Brain microvascular endothelial cell (primary cell): Measurements from ENCODE around the gene GC.

Experiments
- DNase-seq: peaks from one replicate; pipeline ENCODE4 v3.0.0-alpha.2; 2020
- H3K27ac ChIP-seq: fragments of 250-450 bp; sonication (Bioruptor Pico); 2 replicates; pipeline ENCODE4 v1.5.1; 2020; ENCODE audit warnings: mild to moderate bottlenecking, moderate library complexity
- H3K27me3 ChIP-seq: fragments of 250-450 bp; sonication (Bioruptor Pico); replicated peaks from 2 replicates; pipeline ENCODE4 v1.5.1; 2020; ENCODE audit warnings: mild to moderate bottlenecking
- H3K36me3 ChIP-seq: fragments of 250-450 bp; sonication (Bioruptor Pico); replicated peaks from 2 replicates; pipeline ENCODE4 v1.5.1; 2020; ENCODE audit warnings: mild to moderate bottlenecking
- H3K4me3 ChIP-seq: 2 replicates; pipeline ENCODE4 v1.5.1; 2011; ENCODE audit warnings: low read depth, mild to moderate bottlenecking, control low read depth, low read length, moderate library complexity
- in situ Hi-C: cut with HindIII; loops from 2 replicates; pipeline ENCODE4 v1.10.0; 2017; ENCODE audit warnings: low sequenced_read_pairs, low pct_ligation_motif_present
- TF ChIP-seq, protein P1 (sequence below): IDR thresholded peaks from 2 replicates; pipeline ENCODE4 v1.5.1; 2011; ENCODE audit warnings: low read depth, mild to moderate bottlenecking, moderate library complexity, low read length, control low read depth, inconsistent platforms; ENCODE audit errors: missing control alignments

Gene GC

DNA sequence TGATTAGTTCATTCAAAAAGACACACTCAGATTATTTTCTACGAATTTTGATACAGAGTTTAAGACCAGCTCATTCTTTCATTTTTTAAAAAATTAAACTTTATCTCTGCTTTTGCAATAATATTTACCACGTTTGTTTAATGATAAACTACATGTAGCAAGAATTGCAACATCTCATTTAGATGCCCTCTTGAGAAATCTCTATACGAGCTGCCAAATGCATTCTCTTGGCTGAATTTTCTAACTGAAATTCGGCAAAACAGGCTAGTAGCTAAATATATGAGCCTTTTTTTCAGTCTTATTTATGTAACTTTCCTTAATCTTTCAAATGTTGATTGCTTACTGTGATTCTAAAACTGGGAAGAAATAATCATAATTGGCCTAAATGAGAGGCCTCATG lies 2.1 kb upstream of the GC start:
- DNase-seq, result no peak
- no peak overlapping the region for H3K4me3 ChIP-seq
- no peak overlapping the region for H3K27ac ChIP-seq
- H3K27me3 ChIP-seq, result no peaks in the 10 kb centered on the region
- TF ChIP-seq, protein P1, sequence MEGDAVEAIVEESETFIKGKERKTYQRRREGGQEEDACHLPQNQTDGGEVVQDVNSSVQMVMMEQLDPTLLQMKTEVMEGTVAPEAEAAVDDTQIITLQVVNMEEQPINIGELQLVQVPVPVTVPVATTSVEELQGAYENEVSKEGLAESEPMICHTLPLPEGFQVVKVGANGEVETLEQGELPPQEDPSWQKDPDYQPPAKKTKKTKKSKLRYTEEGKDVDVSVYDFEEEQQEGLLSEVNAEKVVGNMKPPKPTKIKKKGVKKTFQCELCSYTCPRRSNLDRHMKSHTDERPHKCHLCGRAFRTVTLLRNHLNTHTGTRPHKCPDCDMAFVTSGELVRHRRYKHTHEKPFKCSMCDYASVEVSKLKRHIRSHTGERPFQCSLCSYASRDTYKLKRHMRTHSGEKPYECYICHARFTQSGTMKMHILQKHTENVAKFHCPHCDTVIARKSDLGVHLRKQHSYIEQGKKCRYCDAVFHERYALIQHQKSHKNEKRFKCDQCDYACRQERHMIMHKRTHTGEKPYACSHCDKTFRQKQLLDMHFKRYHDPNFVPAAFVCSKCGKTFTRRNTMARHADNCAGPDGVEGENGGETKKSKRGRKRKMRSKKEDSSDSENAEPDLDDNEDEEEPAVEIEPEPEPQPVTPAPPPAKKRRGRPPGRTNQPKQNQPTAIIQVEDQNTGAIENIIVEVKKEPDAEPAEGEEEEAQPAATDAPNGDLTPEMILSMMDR, result no peak
- in situ Hi-C loops, result no loop called here
- no peaks in the 10 kb centered on the region for H3K36me3 ChIP-seq

DNA sequence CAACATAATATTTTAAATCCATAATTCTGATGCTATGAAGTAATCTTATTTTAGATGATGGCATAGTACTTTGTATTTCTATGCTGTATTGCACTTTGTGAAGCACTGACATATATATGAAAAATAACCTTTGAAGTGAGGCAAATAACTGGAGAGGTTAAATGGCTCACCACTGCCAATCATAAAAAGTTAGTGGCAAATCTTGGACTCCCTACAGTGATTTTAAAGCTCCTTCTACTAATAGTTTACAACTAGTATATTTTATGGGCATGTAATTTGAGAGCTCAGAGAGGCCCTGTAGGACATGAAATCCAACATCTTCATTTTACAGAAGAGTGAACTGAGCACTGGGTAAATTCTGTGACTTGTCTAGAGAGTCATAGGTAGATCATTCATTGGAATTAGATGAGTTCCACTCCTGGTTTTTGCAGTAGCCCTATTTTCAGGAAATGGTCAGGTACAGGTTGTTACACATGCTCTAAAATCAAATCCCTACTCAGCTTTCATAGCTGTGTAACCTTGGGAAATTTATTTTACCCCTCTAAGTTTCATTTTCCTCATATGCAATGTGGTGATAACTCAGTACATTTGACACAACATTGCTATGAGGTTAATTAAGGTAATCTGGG lies 804 bp upstream of the GC start:
- in situ Hi-C loops, result no loop called here
- Histone ChIP-seq H3K27ac (no peak overlapping the region), H3K4me3 (no peak overlapping the region), H3K27me3 (no peaks in the 10 kb centered on the region), H3K36me3 (no peaks in the 10 kb centered on the region)
- TF ChIP-seq, protein P1, result no peak
- DNase-seq, result no peak

DNA sequence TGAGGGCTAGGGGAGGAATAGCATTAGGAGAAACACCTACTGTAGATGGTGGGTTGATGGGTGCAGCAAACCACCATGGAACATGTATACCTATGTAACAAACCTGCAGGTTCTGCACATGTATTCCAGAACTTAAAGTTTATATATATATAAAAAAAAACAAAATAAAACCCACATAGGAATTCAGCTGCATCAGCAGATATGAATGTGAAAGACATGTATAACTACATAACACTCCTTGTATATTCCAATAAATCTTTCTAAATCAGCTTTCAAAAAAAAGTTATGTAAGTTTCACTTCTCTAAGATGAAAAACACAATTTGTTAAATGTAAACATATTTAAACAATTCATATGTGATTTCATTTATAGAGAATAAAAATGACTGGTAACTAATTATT lies 6.0 kb downstream of the GC start:
- Histone ChIP-seq H3K4me3 (no peak overlapping the region), H3K27me3 (no peaks in the 10 kb centered on the region), H3K27ac (no peak overlapping the region), H3K36me3 (no peaks in the 10 kb centered on the region)
- in situ Hi-C loops, result no loop called here
- DNase-seq, result no peak
- TF ChIP-seq, protein P1, result no peak

DNA sequence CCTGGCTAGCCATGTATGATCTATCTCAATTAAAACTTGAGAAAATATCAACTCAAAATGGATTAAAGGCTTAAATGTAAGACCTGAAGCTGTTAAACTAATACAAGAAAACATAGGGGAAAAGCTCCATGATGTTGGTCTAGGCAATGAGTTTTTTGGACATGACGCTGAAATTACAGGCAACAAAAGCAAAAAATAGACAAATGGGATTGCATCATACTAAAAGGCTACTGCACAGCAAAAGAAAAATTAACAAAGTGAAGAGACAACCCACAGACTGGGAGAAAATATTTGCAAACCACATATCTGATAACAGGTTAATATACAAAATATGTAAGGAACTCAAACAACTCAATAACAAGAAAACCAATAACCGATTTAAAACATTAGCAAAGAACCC lies 8.4 kb downstream of the GC start:
- Histone ChIP-seq H3K27ac (no peak overlapping the region), H3K36me3 (no peaks in the 10 kb centered on the region), H3K4me3 (no peak overlapping the region), H3K27me3 (no peaks in the 10 kb centered on the region)
- in situ Hi-C loops, result no loop called here
- DNase-seq, result no peak
- TF ChIP-seq, protein P1, result no peak

DNA sequence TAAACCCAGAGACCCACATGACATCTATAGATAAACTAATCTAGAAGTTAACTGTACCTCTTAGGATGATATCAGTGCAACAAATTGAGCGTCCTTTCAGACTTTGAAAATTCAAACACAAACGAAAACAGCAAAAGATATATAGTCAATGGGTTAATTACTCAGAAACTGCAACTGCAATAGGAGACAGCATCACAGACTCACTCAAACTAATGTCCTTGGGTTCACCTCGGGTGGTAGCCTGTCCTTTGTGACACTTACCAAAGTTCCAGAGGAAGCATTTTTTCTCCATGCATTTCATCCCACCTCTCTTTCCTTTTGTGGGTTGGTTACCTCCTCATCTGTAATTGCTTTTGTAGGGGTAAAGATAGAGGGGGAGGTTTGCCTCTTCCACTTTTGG lies 9.7 kb downstream of the GC start:
- H3K27me3 ChIP-seq, result no peaks in the 10 kb centered on the region
- in situ Hi-C loops, result no loop called here
- no peaks in the 10 kb centered on the region for H3K36me3 ChIP-seq
- TF ChIP-seq, protein P1, result no peak
- no peak overlapping the region for H3K4me3 ChIP-seq
- DNase-seq, result no peak
- no peak overlapping the region for H3K27ac ChIP-seq

DNA sequence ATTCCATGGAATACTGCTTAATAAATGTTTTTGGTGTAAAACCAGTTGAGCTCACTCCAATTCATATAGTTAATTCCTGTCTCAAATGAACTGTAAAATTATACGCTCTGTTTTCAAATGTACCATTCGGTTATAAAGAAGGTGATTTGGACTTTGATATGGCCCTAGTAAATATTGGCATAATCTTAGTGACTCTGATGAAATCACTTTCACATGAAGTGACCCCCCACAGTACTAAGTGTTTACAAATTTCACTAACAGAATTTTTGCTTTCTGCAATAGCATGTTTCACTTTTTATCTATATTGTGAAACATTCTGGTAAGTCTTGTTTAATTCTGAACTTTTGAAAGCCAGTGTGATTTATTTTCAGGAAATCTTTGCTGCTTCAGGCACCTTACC lies 10.9 kb downstream of the GC start:
- H3K36me3 ChIP-seq, result no peaks in the 10 kb centered on the region
- no peaks in the 10 kb centered on the region for H3K27me3 ChIP-seq
- no peak for DNase-seq
- no peak overlapping the region for H3K27ac ChIP-seq
- in situ Hi-C loops, result no loop called here
- no peak overlapping the region for H3K4me3 ChIP-seq
- TF ChIP-seq, protein P1, result no peak
